ENCODE results near the gene DDX3X. TPM values are rescaled to one million over a fixed set of nuclear protein-coding genes. Genes with fewer than 3 reads are reported as not detected.

DDX3X gene
- total and polyA plus RNA-seq, 9 of the 15 experiments (the other 6 are each of a cell fraction or from before 2014, with no cell fraction given), result 51.3 to 232 (median 138) TPM

- DNase-seq (ENCODE audit: extremely low read depth in 1 of 4, low spot score in 3 of 4), result no peak
- Histone ChIP-seq H2AFZ (ENCODE audit: low read depth, low read length) (no peak overlapping the region), H3K36me3 (ENCODE audit: control insufficient read depth, insufficient read depth, low read length) (no peaks in the 10 kb centered on the region), H3K4me3 (no peak overlapping the region), H3K9ac (ENCODE audit: insufficient read depth in 1 of 2, low read depth in 2 of 2, low read length in 2 of 2) (no peak overlapping the region), H3K4me2 (ENCODE audit: insufficient read depth, low read length) (no peak overlapping the region), H3K79me2 (ENCODE audit: control insufficient read depth, insufficient read depth, low read length) (peaks cover 5% of the 10 kb centered on the region; the same call in 2 of the 3 replicates), H3K27me3 (ENCODE audit: control insufficient read depth in 2 of 2, insufficient read depth in 2 of 2, low read length in 2 of 2) (peaks cover 0 to 8% of the 10 kb centered on the region in 2 experiments; a peak in 3 of 5 replicates), H4K20me1 (replicated peaks; ENCODE audit: control insufficient read depth, insufficient read depth, low read length) (no peaks in the 10 kb centered on the region), H3K27ac (ENCODE audit: extremely low read depth, low read depth, low read length) (no peak overlapping the region), H3K9me3 (replicated peaks; ENCODE audit: control insufficient read depth, insufficient read depth, low read depth, low read length) (no peaks in the 10 kb centered on the region), H3K9me1 (ENCODE audit: control insufficient read depth, insufficient read depth, low read length) (no peaks in the 10 kb centered on the region), H3K4me1 (replicated peaks in 1 of 2; ENCODE audit: control insufficient read depth in 2 of 2, insufficient read depth in 2 of 2, low read length in 2 of 2) (peaks cover 2 to 8% of the 10 kb centered on the region in 2 experiments; a peak in 3 of 5 replicates)
- POLR2A ChIA-PET, result no interaction called here
- no TSS peak for BruUV-seq (replicated peaks)
- CTCF ChIA-PET (ENCODE audit: low intra/inter-chr PET ratio), result no interaction called here
- intact Hi-C loops (cut with micrococcal nuclease) (no loop called here), in situ Hi-C loops (cut with MboI) (no loop called here)
- WGBS (ENCODE audit: insufficient coverage, low coverage, missing lambda C conversion rate), result 39% methylated on average over 3 of the region's 4 CpGs
- no peak for ATAC-seq
- no peak for FAIRE-seq
- no peak for TF ChIP-seq CREB5 (CRISPR knock-in tag; IDR thresholded peaks at IDR 0.05)
- TF ChIP-seq ZBTB17 (CRISPR knock-in tag; IDR thresholded peaks at IDR 0.05), result no peak
- TF ChIP-seq ZNF354B (CRISPR knock-in tag; IDR thresholded peaks at IDR 0.05), result no peak
- TF ChIP-seq TAL1 (IDR thresholded peaks at IDR 0.05), result no peak
- TF ChIP-seq ETV1 (tag; conservative IDR thresholded peaks at IDR 0.05; ENCODE audit: low read depth), result no peak
- TF ChIP-seq NCOR1 (IDR thresholded peaks at IDR 0.05), result no peak
- no peak for TF ChIP-seq ZNF75A (CRISPR knock-in tag; IDR thresholded peaks at IDR 0.05)
- no peak for TF ChIP-seq DMBX1 (CRISPR knock-in tag; IDR thresholded peaks at IDR 0.05; ENCODE audit: borderline replicate concordance)
- no peak for TF ChIP-seq TSC22D4 (tag; IDR thresholded peaks at IDR 0.05)
- TF ChIP-seq REST (IDR thresholded peaks at IDR 0.05; ENCODE audit: borderline replicate concordance), result no peak
- TF ChIP-seq REST (CRISPR knock-in tag; IDR thresholded peaks at IDR 0.05; ENCODE audit: low read depth), result no peak
- TF ChIP-seq GATAD2A (IDR thresholded peaks at IDR 0.05), result no peak
- TF ChIP-seq EWSR1 (IDR thresholded peaks at IDR 0.05; ENCODE audit: borderline replicate concordance, low read depth, partially characterized antibody), result no peak
- no peak for TF ChIP-seq KDM4B (IDR thresholded peaks at IDR 0.05; ENCODE audit: borderline replicate concordance in 2 of 2, low read depth in 1 of 2)
- no peak for TF ChIP-seq PURB (CRISPR knock-in tag; IDR thresholded peaks at IDR 0.05; ENCODE audit: low read depth)
- no peak for TF ChIP-seq DNMT1 (IDR thresholded peaks at IDR 0.05)
- TF ChIP-seq PHB (CRISPR knock-in tag; IDR thresholded peaks at IDR 0.05), result no peak
These were observed 7.5 kb upstream of the DDX3X start for GRCh38 chrX:41326431-41326830.
